Stimulated activated CD8-positive, alpha-beta memory T cell treated with anti-CD3 and anti-CD28 coated beads, Interleukin-15, amount 100 ng/mL, for 48 hours (primary cell): Measurements from ENCODE around the gene GTF2H2C.
"Not testable (repeated sequence)": the region's sequence is repeated elsewhere in the genome, so short reads cannot be mapped to it uniquely, and the experiment has no call there.

Source experiments
- DNase-seq, 2 donors: peaks; one replicate each; pipeline ENCODE4 v3.0.0-alpha.2; 2020; ENCODE audit warnings: low read depth in 2 of 2

GTF2H2C gene

DNA sequence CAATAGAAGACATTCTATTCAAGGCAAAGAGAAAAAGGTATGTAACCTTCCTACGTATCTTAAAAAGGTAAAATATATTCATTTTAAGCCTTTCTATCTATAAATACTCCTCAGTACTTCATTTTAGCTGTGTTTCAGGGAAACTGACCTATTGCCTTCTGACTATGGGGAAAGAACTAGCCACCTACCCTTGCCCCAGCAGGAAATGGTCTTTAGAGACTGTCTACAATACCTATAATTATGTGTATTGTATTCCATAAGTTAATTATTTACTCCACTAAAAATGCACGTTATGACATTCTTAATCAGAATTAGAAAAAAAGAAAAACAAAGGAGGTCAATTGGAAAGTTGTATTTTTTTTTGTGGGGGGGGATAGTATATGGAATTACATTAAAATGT is 6.2 kb downstream of the GTF2H2C start:
- not testable (repeated sequence) for DNase-seq

DNA sequence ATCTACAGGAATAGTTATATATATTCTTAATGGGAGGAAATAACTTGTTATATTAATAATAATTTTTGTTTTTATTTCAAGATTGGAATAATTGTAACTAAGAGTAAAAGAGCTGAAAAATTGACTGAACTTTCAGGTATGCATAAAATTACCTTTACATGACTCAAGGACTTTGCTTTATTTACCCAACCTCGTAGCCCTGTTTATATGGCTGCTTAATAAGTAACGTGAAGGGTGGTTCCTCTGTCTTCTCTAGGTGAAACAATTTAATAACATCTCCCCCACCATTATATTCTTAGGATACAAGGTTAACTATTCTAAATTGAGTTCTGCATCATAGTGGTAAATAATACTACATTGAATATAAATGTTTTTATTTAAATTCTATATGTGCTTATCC is 8.1 kb downstream of the GTF2H2C start:
- DNase-seq: not testable (repeated sequence)

GRCh38 chr5:69583356-69583755 is 23.4 kb downstream of the GTF2H2C start:
- not testable (repeated sequence) for DNase-seq

- DNase-seq: not testable (repeated sequence)
Observed at GRCh38 chr5:69596114-69596840, 36.3 kb downstream of the GTF2H2C start.

DNA sequence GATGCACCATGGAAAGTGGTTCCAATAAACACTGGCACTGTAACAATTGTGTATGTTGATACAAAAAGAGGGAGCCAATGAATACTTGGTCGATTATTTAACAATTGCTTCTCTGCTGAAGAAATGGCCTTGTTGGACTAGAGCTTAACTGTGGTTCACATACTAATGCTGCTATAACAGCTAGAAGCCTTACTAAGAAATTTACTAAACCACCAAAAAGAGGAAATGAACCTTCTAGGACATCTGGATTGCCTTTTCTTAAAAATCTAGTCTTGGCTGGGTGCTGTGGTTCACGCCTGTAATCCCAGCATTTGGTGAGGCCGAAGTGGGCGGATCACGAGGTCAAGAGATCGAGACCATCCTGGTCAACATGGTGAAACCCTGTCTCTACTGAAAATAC is 42.0 kb downstream of the GTF2H2C start:
- DNase-seq: not testable (repeated sequence)

- not testable (repeated sequence) for DNase-seq
Observed at GRCh38 chr5:69606839-69607238, 46.8 kb downstream of the GTF2H2C start.

DNA sequence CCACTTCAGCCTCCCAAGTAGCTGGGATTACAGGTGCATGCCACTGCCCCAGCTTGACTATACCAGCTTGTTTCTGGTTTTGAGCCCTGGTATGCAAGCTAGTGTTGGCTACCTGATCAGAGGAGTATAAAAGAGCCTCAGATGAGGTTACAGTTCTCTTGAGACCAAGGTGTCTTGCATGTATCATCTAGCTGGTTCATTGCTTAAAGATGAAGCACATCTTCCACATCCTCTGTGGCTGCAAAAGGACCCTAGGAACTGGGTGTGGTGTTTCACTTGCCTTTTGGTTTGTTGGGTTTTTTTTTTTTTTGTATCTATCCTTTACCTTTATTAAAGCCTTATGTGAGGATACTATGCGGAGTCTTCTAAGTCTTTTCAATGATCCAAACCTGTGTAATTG is 47.8 kb downstream of the GTF2H2C start:
- not testable (repeated sequence) for DNase-seq

DNA sequence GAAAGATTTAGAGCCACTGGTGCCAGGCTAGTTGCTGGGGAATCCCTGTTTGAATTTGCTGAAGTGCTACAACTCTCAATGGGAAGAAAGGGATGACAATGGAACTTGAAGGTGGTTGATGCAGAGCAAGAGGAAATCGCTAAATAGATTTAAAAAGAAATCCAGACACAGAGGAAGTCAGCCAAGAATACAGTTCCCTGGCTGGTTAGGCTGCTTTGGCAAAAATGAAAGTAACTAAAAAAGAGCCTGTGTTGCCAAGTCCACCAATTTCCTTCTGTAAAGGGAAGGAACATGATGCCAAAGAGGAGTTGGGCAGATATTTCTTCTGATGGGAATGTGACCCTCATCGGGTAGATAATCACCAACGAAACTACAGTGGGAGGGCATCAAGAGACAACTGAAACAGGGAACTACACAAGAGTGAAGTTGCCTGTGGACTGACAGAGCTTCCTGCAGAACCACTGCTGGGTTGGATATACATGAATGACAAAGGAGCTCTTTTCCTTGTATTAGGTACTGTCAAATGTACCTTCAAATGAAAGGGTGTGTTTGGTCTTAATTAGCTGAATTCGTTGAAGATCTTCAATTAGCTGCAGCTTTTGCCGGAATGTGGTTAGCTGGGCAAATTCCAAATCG is 49.0 kb downstream of the GTF2H2C start:
- not testable (repeated sequence) for DNase-seq

DNA sequence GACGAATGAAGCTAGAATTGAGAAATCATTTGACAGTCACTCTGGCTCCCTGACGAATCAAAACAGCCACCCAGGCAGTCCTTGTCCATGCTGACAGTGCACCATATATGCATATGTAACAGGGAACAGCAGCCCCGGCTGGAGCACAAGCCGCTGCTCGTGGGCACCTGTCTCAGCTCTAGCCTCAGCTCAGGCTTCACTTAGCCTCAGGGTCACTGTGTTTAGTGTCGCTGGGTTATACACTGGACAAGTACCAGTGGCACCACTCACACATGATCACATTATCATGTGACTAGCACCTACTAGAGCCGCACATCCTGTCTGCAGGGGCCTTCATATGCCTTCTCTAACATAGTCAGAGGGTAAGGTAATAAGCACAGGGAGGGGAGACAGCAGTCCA is 54.9 kb downstream of the GTF2H2C start:
- DNase-seq: not testable (repeated sequence)

DNA sequence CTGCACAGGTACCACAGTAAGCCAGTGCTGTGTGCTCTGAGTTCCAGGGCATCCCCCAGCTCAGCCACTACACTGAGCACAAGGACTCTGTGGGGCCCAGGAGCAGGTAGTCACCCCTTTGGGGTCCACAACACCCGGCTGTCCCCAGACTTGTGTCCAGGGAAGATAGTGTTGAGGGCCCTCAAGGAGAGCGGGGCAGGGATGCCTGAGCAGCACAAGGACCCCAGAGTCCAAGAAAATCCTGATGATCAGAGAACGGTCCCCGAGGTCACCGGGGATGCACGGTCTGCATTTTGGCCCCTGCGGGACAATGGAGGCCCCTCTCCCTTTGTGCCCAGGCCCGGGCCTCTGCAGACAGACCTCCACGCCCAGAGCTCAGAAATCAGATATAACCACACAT is 71.9 kb downstream of the GTF2H2C start:
- not testable (repeated sequence) for DNase-seq
